LNCAP (cell line): ENCODE results near the gene KIAA1217.

ENCODE experiments used
- TF ChIP-seq, protein P1 (sequence below): fragments of 450-650 bp; IDR thresholded peaks from 2 replicates; pipeline ENCODE4 v1.5.1; 2017; ENCODE audit warnings: mild to moderate bottlenecking

KIAA1217 gene

DNA sequence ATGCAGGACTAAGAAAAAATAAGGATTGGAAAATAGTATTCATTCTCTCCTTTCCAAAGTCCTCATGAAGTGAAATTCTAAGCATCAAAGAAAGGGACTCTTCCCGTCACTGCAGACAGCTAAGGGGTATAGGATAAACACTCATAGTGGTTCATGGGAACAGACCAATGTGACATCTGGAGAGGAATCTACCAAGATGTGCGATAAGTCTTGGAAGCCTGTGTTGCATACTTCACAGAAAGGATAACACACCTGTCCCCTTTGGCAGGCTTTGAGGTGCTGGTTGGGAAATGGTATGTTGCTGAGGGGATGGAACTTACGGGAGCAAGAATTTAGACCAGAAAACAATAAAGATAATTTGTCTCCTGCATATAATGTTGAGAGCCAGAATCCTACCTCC is 266.7 kb downstream of the KIAA1217 start:
- TF ChIP-seq, protein P1, sequence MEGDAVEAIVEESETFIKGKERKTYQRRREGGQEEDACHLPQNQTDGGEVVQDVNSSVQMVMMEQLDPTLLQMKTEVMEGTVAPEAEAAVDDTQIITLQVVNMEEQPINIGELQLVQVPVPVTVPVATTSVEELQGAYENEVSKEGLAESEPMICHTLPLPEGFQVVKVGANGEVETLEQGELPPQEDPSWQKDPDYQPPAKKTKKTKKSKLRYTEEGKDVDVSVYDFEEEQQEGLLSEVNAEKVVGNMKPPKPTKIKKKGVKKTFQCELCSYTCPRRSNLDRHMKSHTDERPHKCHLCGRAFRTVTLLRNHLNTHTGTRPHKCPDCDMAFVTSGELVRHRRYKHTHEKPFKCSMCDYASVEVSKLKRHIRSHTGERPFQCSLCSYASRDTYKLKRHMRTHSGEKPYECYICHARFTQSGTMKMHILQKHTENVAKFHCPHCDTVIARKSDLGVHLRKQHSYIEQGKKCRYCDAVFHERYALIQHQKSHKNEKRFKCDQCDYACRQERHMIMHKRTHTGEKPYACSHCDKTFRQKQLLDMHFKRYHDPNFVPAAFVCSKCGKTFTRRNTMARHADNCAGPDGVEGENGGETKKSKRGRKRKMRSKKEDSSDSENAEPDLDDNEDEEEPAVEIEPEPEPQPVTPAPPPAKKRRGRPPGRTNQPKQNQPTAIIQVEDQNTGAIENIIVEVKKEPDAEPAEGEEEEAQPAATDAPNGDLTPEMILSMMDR, result no peak

- TF ChIP-seq, protein P1, result no peak
Observed at GRCh38 chr10:24476913-24477701, 268.2 kb downstream of the KIAA1217 start.

- TF ChIP-seq, protein P1, result no peak
Observed at GRCh38 chr10:24477915-24478314, 269.0 kb downstream of the KIAA1217 start.

GRCh38 chr10:24479806-24480205 is 270.9 kb downstream of the KIAA1217 start:
- TF ChIP-seq, protein P1, result no peak

DNA sequence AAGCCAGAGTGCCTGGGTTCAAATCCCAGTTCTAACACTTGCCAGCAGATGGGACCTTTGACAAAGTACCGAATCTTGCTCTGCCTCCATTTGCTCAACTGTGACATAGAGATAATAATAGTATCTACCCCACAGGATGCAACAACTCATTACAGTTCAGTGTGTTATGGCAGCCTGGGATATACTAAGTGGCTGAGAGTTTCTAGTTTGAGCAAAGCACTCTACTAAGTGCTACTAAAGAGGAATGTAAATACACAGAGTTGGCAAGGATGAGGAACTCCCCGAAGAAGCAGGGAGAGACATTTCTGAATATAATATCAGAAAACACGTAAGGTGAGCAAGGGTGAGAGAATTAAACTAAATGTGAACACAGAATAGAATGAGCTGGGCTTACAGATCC is 271.5 kb downstream of the KIAA1217 start:
- TF ChIP-seq, protein P1, result no peak

- TF ChIP-seq, protein P1, result no peak
Observed at GRCh38 chr10:24481241-24481640, 272.3 kb downstream of the KIAA1217 start.

DNA sequence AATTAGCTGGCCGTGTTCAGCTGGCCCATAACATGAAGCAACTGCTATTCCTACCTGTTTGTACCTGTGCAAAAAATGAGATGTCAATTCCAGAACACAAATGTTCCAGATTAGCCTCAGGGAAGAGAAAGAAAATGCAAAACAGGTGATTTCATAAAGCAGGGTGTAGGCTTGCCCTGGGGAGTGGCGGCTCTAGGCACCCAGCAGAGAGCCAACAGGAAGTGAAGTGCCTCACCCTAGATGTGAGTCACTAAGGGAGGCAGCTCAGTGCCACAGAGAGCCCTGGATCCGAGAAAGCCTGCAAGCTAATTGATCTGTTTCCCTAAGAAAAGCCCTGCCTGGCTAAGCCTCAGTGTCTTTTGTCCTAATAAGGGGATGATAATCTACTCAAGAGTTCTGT is 274.8 kb downstream of the KIAA1217 start:
- TF ChIP-seq, protein P1, result no peak
